Lower lobe of right lung (tissue), 2 donors: ENCODE data around the gene GRIP2. TPM values are rescaled to one million over a fixed set of nuclear protein-coding genes. Genes with fewer than 3 reads are reported as not detected.

ENCODE experiments used
- ATAC-seq, 2 donors: fragments of 200-7000 bp; cut with Tn5 transposase; one replicate each; pipeline ENCODE4 v1.9.1; 2020 to 2022; ENCODE audit warnings: mild to moderate bottlenecking in 2 of 2, moderate library complexity in 2 of 2
- DNase-seq: peaks from one replicate; pipeline ENCODE4 v3.0.0-alpha.2; 2020
- H3K27ac ChIP-seq: fragments of 200-600 bp; one replicate; pipeline ENCODE4 v1.8.0; 2022
- H3K27me3 ChIP-seq: fragments of 200-600 bp; one replicate; pipeline ENCODE4 v1.8.0; 2022; ENCODE audit warnings: low read depth
- H3K36me3 ChIP-seq: fragments of 200-600 bp; one replicate; pipeline ENCODE4 v1.8.0; 2022; ENCODE audit warnings: mild to moderate bottlenecking
- H3K4me1 ChIP-seq: fragments of 200-600 bp; one replicate; pipeline ENCODE4 v1.8.0; 2022
- H3K4me3 ChIP-seq: fragments of 200-600 bp; one replicate; pipeline ENCODE4 v1.8.0; 2022; ENCODE audit warnings: mild to moderate bottlenecking
- H3K9me3 ChIP-seq: fragments of 200-600 bp; one replicate; pipeline ENCODE4 v1.8.0; 2022
- intact Hi-C: fragments of 100-400 bp; cut with DNase I; formaldehyde crosslinking; loops from one replicate; pipeline ENCODE4 v1.11.0; 2022
- total RNA-seq: library from RNA; stranded (reverse); fragmentation: NEBNext Ultra II Directional; extraction: Animal tissue kit (Norgen Biotek cat#: 25700); gene quantifications from one replicate; pipeline ENCODE4 v1.2.1, GENCODE V29; 2021
- TF ChIP-seq, protein P1 (sequence below): fragments of 200-600 bp; IDR thresholded peaks from one replicate; pipeline ENCODE4 v1.8.0; 2022; ENCODE audit warnings: antibody characterized with exemption, mild to moderate bottlenecking
- donor health status: DM: no; HTN: yes; CAD: no; lungs with severe emphysema.

The GRIP2 gene
- total RNA-seq, 1 donor from 2014 or later, result 1.1 TPM

DNA sequence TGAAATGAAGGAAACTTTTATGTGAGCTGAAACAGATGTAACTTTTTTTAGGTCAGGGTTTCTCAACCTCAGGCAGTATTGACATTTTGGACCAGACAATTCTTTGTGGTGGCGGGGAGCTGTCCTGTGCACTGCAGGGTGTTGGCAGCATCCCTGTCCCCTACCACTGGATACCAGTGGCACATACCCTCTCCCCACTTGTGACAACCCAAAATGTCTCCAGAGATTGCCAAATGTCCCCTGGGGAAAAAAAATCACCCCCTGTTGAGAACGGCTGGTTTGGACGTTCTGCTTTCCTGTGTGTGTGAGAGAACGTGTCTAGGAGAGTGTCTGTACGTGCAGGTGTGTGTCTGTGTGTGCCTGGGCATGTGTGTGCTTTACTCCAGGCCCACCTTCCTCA lies 30.7 kb upstream of the GRIP2 start:
- Histone ChIP-seq H3K4me1 (no peaks in the 10 kb centered on the region), H3K4me3 (no peak overlapping the region), H3K27ac (no peak overlapping the region), H3K9me3 (no peaks in the 10 kb centered on the region), H3K27me3 (no peaks in the 10 kb centered on the region), H3K36me3 (no peaks in the 10 kb centered on the region)
- ATAC-seq (no peak), DNase-seq (no peak)
- intact Hi-C loops, result no loop called here
- TF ChIP-seq, protein P1, sequence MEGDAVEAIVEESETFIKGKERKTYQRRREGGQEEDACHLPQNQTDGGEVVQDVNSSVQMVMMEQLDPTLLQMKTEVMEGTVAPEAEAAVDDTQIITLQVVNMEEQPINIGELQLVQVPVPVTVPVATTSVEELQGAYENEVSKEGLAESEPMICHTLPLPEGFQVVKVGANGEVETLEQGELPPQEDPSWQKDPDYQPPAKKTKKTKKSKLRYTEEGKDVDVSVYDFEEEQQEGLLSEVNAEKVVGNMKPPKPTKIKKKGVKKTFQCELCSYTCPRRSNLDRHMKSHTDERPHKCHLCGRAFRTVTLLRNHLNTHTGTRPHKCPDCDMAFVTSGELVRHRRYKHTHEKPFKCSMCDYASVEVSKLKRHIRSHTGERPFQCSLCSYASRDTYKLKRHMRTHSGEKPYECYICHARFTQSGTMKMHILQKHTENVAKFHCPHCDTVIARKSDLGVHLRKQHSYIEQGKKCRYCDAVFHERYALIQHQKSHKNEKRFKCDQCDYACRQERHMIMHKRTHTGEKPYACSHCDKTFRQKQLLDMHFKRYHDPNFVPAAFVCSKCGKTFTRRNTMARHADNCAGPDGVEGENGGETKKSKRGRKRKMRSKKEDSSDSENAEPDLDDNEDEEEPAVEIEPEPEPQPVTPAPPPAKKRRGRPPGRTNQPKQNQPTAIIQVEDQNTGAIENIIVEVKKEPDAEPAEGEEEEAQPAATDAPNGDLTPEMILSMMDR, result no peak

DNA sequence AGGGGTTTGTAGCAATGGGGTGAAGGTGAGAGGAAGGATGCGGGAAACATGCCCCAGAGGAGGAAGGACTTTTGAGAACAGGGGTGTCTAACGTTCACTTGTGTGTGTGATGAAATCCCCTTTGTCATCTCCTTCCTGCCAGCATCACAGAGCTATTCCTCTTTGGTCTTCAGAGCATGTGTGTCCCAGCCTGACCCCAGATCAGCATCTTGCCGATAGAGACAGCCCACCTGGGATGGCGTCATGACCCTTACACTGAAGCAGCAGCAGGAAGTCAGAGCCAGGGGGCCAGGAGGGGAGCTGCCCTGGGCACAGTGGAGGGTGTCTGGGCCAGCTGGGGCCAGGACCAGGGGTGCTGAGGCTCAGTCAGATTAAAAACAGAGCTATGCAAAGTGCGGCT lies 29.9 kb upstream of the GRIP2 start:
- TF ChIP-seq, protein P1, result no peak
- Histone ChIP-seq H3K27me3 (no peaks in the 10 kb centered on the region), H3K36me3 (no peaks in the 10 kb centered on the region), H3K4me1 (no peaks in the 10 kb centered on the region), H3K4me3 (no peak overlapping the region), H3K27ac (no peak overlapping the region), H3K9me3 (no peaks in the 10 kb centered on the region)
- no peak for ATAC-seq
- DNase-seq, result no peak
- intact Hi-C loops, result no loop called here

DNA sequence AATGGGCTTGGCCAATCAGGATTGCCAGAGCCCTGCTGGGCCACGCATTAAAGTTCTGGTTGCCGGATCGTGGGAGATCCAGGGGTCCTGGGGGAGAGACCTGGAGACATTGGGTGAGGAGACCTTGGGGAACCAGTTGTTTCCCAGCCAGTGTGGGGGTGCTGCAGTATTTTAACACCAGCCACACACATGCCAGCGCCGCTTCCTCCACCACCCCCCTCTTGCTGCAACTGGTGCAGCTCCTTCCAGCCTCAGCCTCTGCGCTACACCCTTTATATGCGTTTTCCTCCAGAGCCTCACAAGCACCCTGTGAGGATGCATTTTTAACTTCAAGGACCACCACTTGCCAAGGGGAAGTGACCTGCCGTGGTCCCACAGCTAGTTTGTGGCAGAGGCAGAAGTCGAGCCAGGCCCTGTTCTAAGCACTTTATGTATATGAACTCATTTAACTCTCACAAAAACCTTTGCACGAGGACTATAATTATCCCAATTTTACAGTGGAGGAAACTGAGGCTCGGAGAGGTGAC lies 29.4 kb upstream of the GRIP2 start:
- H3K36me3 ChIP-seq, result no peaks in the 10 kb centered on the region
- no peaks in the 10 kb centered on the region for H3K4me1 ChIP-seq
- H3K27ac ChIP-seq, result no peak overlapping the region
- TF ChIP-seq, protein P1, result no peak
- DNase-seq (no peak), ATAC-seq (no peak)
- no peaks in the 10 kb centered on the region for H3K9me3 ChIP-seq
- no peak overlapping the region for H3K4me3 ChIP-seq
- intact Hi-C loops, result no loop called here
- no peaks in the 10 kb centered on the region for H3K27me3 ChIP-seq

DNA sequence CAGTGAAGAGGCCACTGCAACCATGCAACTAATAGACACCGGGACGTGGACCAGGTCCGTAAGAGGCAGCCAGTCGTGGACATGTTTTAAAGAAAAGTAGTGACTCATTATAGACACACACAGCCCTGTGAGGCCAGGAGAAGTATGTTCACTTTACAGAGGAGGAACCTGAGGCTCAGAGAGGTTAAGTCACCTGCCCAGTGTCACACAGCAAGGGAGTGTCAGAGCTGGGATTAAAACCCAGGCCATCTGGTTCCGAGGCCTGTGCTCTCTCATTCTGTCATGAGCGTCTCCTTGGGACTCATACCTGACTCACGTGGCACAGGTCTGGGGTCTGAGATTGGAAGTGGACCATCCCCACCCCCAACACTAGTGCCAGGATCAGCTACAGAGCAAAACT lies 28.1 kb upstream of the GRIP2 start:
- intact Hi-C loops, result no loop called here
- H3K4me1 ChIP-seq, result no peaks in the 10 kb centered on the region
- ATAC-seq (no peak), DNase-seq (no peak)
- no peaks in the 10 kb centered on the region for H3K36me3 ChIP-seq
- H3K4me3 ChIP-seq, result no peak overlapping the region
- H3K9me3 ChIP-seq, result no peaks in the 10 kb centered on the region
- TF ChIP-seq, protein P1, result no peak
- H3K27me3 ChIP-seq, result no peaks in the 10 kb centered on the region
- H3K27ac ChIP-seq, result no peak overlapping the region

DNA sequence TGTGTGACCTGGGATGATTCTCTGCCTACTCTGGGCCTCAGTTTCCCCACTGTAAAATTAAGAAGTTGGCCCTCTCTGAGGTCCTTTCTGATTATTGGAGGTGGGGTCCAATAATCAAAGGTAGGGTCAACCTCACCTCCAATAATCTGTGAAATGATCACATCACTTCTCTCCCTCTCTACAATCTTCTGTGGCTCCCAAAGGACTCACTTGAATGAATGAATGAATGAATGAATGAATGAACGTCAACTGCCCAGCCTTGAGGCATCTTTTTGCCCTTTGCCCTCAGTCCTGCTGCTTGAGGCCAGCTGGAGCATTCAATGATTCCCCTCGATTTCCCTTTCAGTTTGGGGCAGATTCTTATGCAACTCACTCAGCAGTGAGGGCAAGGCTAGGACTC lies 26.7 kb upstream of the GRIP2 start:
- Histone ChIP-seq H3K27me3 (peaks cover 4% of the 10 kb centered on the region), H3K9me3 (no peaks in the 10 kb centered on the region), H3K36me3 (no peaks in the 10 kb centered on the region), H3K27ac (no peak overlapping the region), H3K4me3 (no peak overlapping the region), H3K4me1 (no peaks in the 10 kb centered on the region)
- DNase-seq (no peak), ATAC-seq (no peak)
- intact Hi-C loops, result no loop called here
- TF ChIP-seq, protein P1, result no peak
